ENCODE measurements around the gene ENOX2.

The ENOX2 gene

GRCh38 chrX:130636277-130636676, 266.7 kb downstream of the ENOX2 start:
- no peak for DNase-seq (ENCODE audit: low read depth in 1 of 2, low spot score in 1 of 2)

GRCh38 chrX:130631011-130631410, 272.0 kb downstream of the ENOX2 start:
- DNase-seq (ENCODE audit: low read depth in 1 of 2, low spot score in 1 of 2), result no peak

GRCh38 chrX:130628516-130628915, 274.5 kb downstream of the ENOX2 start:
- no peak for DNase-seq (ENCODE audit: low read depth in 1 of 2, low spot score in 1 of 2)

GRCh38 chrX:130626521-130626920, 276.5 kb downstream of the ENOX2 start:
- DNase-seq (ENCODE audit: low read depth in 1 of 2, low spot score in 1 of 2), result no peak

GRCh38 chrX:130625386-130625785, 277.6 kb downstream of the ENOX2 start:
- DNase-seq (ENCODE audit: low read depth in 1 of 2, low spot score in 1 of 2), result no peak

- DNase-seq (ENCODE audit: low read depth in 1 of 2, low spot score in 1 of 2), result no peak
These were observed 279.5 kb downstream of the ENOX2 start for GRCh38 chrX:130623518-130623917.

- DNase-seq (ENCODE audit: low read depth in 1 of 2, low spot score in 1 of 2), result no peak
These were observed 287.1 kb downstream of the ENOX2 start for GRCh38 chrX:130615941-130616340.

- DNase-seq (ENCODE audit: low read depth in 1 of 2, low spot score in 1 of 2), result no peak
These were observed 295.6 kb downstream of the ENOX2 start for GRCh38 chrX:130607431-130607830.

GRCh38 chrX:130606425-130606824, 296.6 kb downstream of the ENOX2 start:
- no peak for DNase-seq (ENCODE audit: low read depth in 1 of 2, low spot score in 1 of 2)

- no peak for DNase-seq (ENCODE audit: low read depth in 1 of 2, low spot score in 1 of 2)
These were observed 298.1 kb downstream of the ENOX2 start for GRCh38 chrX:130604882-130605281.

GRCh38 chrX:130594453-130594916, 308.5 kb downstream of the ENOX2 start:
- DNase-seq (ENCODE audit: low read depth in 1 of 2, low spot score in 1 of 2), result no peak

GRCh38 chrX:130593911-130594310, 309.1 kb downstream of the ENOX2 start:
- no peak for DNase-seq (ENCODE audit: low read depth in 1 of 2, low spot score in 1 of 2)

- no peak for DNase-seq (ENCODE audit: low read depth in 1 of 2, low spot score in 1 of 2)
These were observed 310.8 kb downstream of the ENOX2 start for GRCh38 chrX:130592204-130592603.

- DNase-seq (ENCODE audit: low read depth in 1 of 2, low spot score in 1 of 2), result no peak
These were observed 324.1 kb downstream of the ENOX2 start for GRCh38 chrX:130578906-130579305.

GRCh38 chrX:130577431-130577830, 325.6 kb downstream of the ENOX2 start:
- no peak for DNase-seq (ENCODE audit: low read depth in 1 of 2, low spot score in 1 of 2)

GRCh38 chrX:130575831-130576389, 327.1 kb downstream of the ENOX2 start:
- peak in 1 of 2 donors; percentile 0 for DNase-seq (ENCODE audit: low read depth in 1 of 2, low spot score in 1 of 2)

Data from stimulated activated CD4-positive, alpha-beta T cell treated with anti-CD3 and anti-CD28 coated beads, Interleukin-15, amount 100 ng/mL, for 1 hour (primary cell).